ENCODE measurements around the gene WIPF1. TPM values are rescaled to one million over a fixed set of nuclear protein-coding genes. Genes with fewer than 3 reads are reported as not detected.

The WIPF1 gene
- total RNA-seq, 1 experiment from 2014 or later = 0.61 TPM

GRCh38 chr2:174585657-174586252, 11.8 kb downstream of the WIPF1 start:
- in situ Hi-C loops (cut with HindIII; ENCODE audit: low pct_unique_long_range_greater_than_20kb, low sequenced_read_pairs) = no loop called here

DNA sequence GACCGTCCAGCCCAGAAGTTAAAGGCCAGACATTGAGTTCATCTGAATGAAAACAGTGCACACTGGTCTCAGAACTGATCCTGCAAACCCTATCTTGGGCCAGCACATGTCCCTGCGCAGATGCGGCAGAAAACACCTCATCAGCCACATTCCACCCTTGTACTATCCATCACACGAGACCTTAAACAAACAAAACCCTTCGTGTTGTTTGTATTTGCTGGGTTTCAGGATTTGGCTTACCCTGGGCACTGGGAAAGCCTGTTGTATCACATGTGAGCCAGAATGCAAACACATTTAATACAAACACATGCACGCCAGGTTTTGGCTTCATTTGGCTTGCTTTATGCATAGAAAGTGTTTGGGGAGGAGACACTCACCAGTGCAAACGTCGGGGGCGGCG, 12.5 kb downstream of the WIPF1 start:
- no peak for DNase-seq (ENCODE audit: low read depth)
- in situ Hi-C loops (cut with HindIII; ENCODE audit: low pct_unique_long_range_greater_than_20kb, low sequenced_read_pairs) = no loop called here

More at GRCh38 chr2:174585657-174586252, 11.8 kb downstream of the WIPF1 start:
- DNase-seq (ENCODE audit: low read depth) = no peak

GRCh38 chr2:174581491-174581890, 16.1 kb downstream of the WIPF1 start:
- in situ Hi-C loops (cut with HindIII; ENCODE audit: low pct_unique_long_range_greater_than_20kb, low sequenced_read_pairs) = no loop called here

GRCh38 chr2:174580951-174581350, 16.7 kb downstream of the WIPF1 start:
- no peak for DNase-seq (ENCODE audit: low read depth)
- in situ Hi-C loops (cut with HindIII; ENCODE audit: low pct_unique_long_range_greater_than_20kb, low sequenced_read_pairs) = no loop called here

More at GRCh38 chr2:174581491-174581890, 16.1 kb downstream of the WIPF1 start:
- DNase-seq (ENCODE audit: low read depth) = no peak

- no peak for DNase-seq (ENCODE audit: low read depth)
- in situ Hi-C loops (cut with HindIII; ENCODE audit: low pct_unique_long_range_greater_than_20kb, low sequenced_read_pairs) = no loop called here
Observed at GRCh38 chr2:174577967-174578589, 19.5 kb downstream of the WIPF1 start.

- in situ Hi-C loops (cut with HindIII; ENCODE audit: low pct_unique_long_range_greater_than_20kb, low sequenced_read_pairs) = no loop called here
- DNase-seq (ENCODE audit: low read depth) = no peak
Observed at GRCh38 chr2:174575124-174575776, 22.4 kb downstream of the WIPF1 start.

DNA sequence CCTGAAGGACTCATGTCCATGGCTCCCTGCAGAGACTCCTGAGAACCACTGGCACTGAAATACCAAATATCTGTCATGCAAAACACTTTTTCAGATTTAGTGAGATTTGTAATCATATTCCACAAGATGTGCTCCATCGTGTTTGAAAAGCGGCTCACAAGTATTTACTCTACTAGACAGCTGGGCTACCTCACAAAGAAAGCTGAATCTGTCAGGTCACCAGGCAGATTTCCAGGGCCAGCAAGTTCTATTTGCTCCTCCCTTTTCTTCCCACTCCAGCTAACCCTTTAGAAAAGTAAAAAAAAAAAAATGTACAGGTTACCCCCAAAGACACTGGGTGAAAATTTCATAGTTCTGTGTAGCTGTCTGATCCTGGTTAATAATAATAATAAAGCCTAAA, 22.9 kb downstream of the WIPF1 start:
- in situ Hi-C loops (cut with HindIII; ENCODE audit: low pct_unique_long_range_greater_than_20kb, low sequenced_read_pairs) = no loop called here
- no peak for DNase-seq (ENCODE audit: low read depth)

GRCh38 chr2:174573621-174574081, 24.0 kb downstream of the WIPF1 start:
- in situ Hi-C loops (cut with HindIII; ENCODE audit: low pct_unique_long_range_greater_than_20kb, low sequenced_read_pairs) = no loop called here
- DNase-seq (ENCODE audit: low read depth) = no peak

GRCh38 chr2:174572556-174572955, 25.0 kb downstream of the WIPF1 start:
- in situ Hi-C loops (cut with HindIII; ENCODE audit: low pct_unique_long_range_greater_than_20kb, low sequenced_read_pairs) = no loop called here
- no peak for DNase-seq (ENCODE audit: low read depth)

GRCh38 chr2:174571669-174572323, 25.8 kb downstream of the WIPF1 start:
- no peak for DNase-seq (ENCODE audit: low read depth)
- in situ Hi-C loops (cut with HindIII; ENCODE audit: low pct_unique_long_range_greater_than_20kb, low sequenced_read_pairs) = no loop called here

DNA sequence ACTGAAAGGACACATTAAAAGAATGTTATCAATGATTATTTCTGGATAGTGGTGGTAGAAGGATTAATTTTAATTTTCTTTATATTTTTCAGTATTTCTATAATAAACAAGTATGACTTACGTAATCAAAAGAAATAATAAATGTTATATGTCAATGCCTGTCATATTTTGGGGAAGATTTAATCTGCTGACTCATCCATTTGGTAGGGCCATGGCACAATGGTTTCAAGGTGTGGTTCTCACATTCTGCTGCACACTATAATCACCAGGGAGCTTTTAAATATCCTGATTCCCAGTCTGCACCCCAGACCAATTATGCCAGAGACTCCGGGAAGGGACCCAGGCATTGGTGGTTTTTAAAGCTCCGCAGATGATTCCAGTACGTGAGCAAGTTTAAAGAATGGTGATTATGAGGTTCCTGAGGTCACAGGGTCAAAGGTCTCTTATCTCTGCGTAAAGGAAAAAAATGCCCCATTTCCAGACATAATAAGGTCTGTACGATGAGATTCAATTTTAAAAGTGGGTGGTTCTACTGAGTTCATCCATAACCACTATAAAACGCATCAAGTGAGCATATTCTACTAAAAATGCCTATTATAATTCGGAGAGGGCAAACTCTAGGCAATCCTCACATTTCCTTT, 27.2 kb downstream of the WIPF1 start:
- no peak for DNase-seq (ENCODE audit: low read depth)
- in situ Hi-C loops (cut with HindIII; ENCODE audit: low pct_unique_long_range_greater_than_20kb, low sequenced_read_pairs) = no loop called here

DNA sequence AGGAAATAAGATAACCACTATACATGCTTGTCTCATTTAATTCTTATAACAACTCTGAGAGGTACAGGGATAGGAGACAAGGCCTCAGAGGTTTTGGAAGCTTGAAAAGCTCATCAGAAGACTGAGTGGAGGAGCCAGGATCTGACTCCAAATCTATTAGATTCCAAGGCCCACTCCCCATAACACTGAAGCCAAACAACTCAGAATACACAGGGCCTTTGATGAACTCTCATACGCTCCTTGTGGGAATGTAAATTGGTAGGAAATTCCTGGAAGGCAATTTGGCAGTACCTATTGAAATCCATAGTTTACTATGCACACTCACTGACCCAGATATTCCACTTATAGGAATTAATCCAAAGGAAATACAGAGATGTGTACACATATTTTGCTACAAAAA, 27.9 kb downstream of the WIPF1 start:
- DNase-seq (ENCODE audit: low read depth) = no peak
- in situ Hi-C loops (cut with HindIII; ENCODE audit: low pct_unique_long_range_greater_than_20kb, low sequenced_read_pairs) = no loop called here

DNA sequence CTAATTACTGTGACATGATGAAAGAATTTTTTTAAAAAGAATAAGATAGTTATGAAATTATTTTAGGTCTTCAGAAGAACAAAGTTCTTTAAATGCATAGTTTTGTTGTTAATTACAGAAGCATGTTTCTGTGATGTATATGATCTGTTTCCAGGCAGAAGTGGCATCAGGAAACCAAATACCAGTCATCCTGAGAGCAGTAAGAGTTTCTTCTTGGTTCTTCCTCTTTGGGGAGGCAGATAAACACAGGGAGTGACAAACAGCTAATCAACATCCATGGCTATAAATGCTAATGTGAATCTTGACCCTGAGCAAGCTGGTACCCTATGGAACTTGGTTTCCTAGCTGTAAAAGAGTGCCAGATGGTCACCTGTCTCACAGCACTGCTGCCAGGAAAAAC, 29.2 kb downstream of the WIPF1 start:
- DNase-seq (ENCODE audit: low read depth) = no peak
- in situ Hi-C loops (cut with HindIII; ENCODE audit: low pct_unique_long_range_greater_than_20kb, low sequenced_read_pairs) = no loop called here

- in situ Hi-C loops (cut with HindIII; ENCODE audit: low pct_unique_long_range_greater_than_20kb, low sequenced_read_pairs) = no loop called here
- no peak for DNase-seq (ENCODE audit: low read depth)
Observed at GRCh38 chr2:174566871-174567270, 30.7 kb downstream of the WIPF1 start.

GRCh38 chr2:174563530-174564282, 33.9 kb downstream of the WIPF1 start:
- no peak for DNase-seq (ENCODE audit: low read depth)
- in situ Hi-C loops (cut with HindIII; ENCODE audit: low pct_unique_long_range_greater_than_20kb, low sequenced_read_pairs) = no loop called here

GRCh38 chr2:174561972-174562370, 35.6 kb downstream of the WIPF1 start:
- DNase-seq (ENCODE audit: low read depth) = no peak
- in situ Hi-C loops (cut with HindIII; ENCODE audit: low pct_unique_long_range_greater_than_20kb, low sequenced_read_pairs) = no loop called here

- DNase-seq (ENCODE audit: low read depth) = no peak
- in situ Hi-C loops (cut with HindIII; ENCODE audit: low pct_unique_long_range_greater_than_20kb, low sequenced_read_pairs) = no loop called here
Observed at GRCh38 chr2:174561283-174561971, 36.2 kb downstream of the WIPF1 start.

All from Caki2 (cell line).